Mucosa of rectum (tissue), 2 donors: ENCODE data around the gene BCL10.

Experiments
- H3K27ac ChIP-seq, 2 donors: one replicate each; pipeline ENCODE4 v1.7.0; 2013; ENCODE audit warnings: inconsistent platforms in 2 of 2, low read depth in 2 of 2, low read length in 2 of 2
- H3K27me3 ChIP-seq, 2 donors: one replicate each; pipeline ENCODE4 v1.7.0; 2013; ENCODE audit warnings: low read length in 2 of 2; ENCODE audit not compliant: control insufficient read depth in 2 of 2, insufficient read depth in 2 of 2
- H3K36me3 ChIP-seq, 2 donors: one replicate each; pipeline ENCODE4 v1.7.0; 2013; ENCODE audit warnings: low read length in 2 of 2; ENCODE audit not compliant: control insufficient read depth in 2 of 2, insufficient read depth in 2 of 2
- H3K4me1 ChIP-seq, 2 donors: one replicate each; pipeline ENCODE4 v1.7.0; 2013; ENCODE audit warnings: low read length in 2 of 2, mild to moderate bottlenecking in 1 of 2; ENCODE audit not compliant: control insufficient read depth in 2 of 2, insufficient read depth in 2 of 2
- H3K4me3 ChIP-seq, 2 donors: one replicate each; pipeline ENCODE4 v1.7.0; 2013; ENCODE audit warnings: low read length in 2 of 2
- H3K9ac ChIP-seq, 2 donors: one replicate each; pipeline ENCODE4 v1.7.0; 2013; ENCODE audit warnings: low read length in 2 of 2, low read depth in 1 of 2, mild to moderate bottlenecking in 1 of 2
- H3K9me3 ChIP-seq, 2 donors: one replicate each; pipeline ENCODE4 v1.7.0; 2013; ENCODE audit warnings: low read length in 2 of 2; ENCODE audit not compliant: control insufficient read depth in 2 of 2
- donor health status: healthy.
- donor health status: Normal muscosa, but diverticular disease.

BCL10 gene

GRCh38 chr1:85316321-85316720 is 39.9 kb upstream of the BCL10 start:
- Histone ChIP-seq H3K9ac (no peak overlapping the region), H3K4me3 (no peak overlapping the region), H3K36me3 (peaks cover 0 to 3% of the 10 kb centered on the region in 2 donors), H3K9me3 (no peaks in the 10 kb centered on the region), H3K4me1 (peaks cover 0 to 3% of the 10 kb centered on the region in 2 donors), H3K27ac (no peak overlapping the region), H3K27me3 (no peaks in the 10 kb centered on the region)

- Histone ChIP-seq H3K9ac (no peak overlapping the region), H3K36me3 (peaks cover 0 to 3% of the 10 kb centered on the region in 2 donors), H3K4me1 (peaks cover 0 to 3% of the 10 kb centered on the region in 2 donors), H3K27ac (no peak overlapping the region), H3K9me3 (no peaks in the 10 kb centered on the region), H3K27me3 (no peaks in the 10 kb centered on the region), H3K4me3 (no peak overlapping the region)
Observed at GRCh38 chr1:85315789-85316188, 39.4 kb upstream of the BCL10 start.

- Histone ChIP-seq H3K27ac (no peak overlapping the region), H3K9ac (no peak overlapping the region), H3K36me3 (no peaks in the 10 kb centered on the region), H3K4me3 (no peak overlapping the region), H3K27me3 (no peaks in the 10 kb centered on the region), H3K4me1 (peaks cover 0 to 3% of the 10 kb centered on the region in 2 donors), H3K9me3 (no peaks in the 10 kb centered on the region)
Observed at GRCh38 chr1:85314726-85315125, 38.3 kb upstream of the BCL10 start.

- H3K9ac ChIP-seq: no peak overlapping the region
- H3K4me1 ChIP-seq: peaks cover 0 to 3% of the 10 kb centered on the region in 2 donors
- no peaks in the 10 kb centered on the region for H3K36me3 ChIP-seq
- H3K27me3 ChIP-seq: no peaks in the 10 kb centered on the region
- no peak overlapping the region for H3K4me3 ChIP-seq
- H3K9me3 ChIP-seq: no peaks in the 10 kb centered on the region
- peak overlapping the region in 1 of 2 donors; percentile 4 for H3K27ac ChIP-seq
Observed at GRCh38 chr1:85313888-85314696, 37.7 kb upstream of the BCL10 start.

- Histone ChIP-seq H3K27ac (no peak overlapping the region), H3K4me1 (peaks cover 3 to 5% of the 10 kb centered on the region in 2 donors), H3K27me3 (no peaks in the 10 kb centered on the region), H3K9ac (no peak overlapping the region), H3K36me3 (no peaks in the 10 kb centered on the region), H3K9me3 (no peaks in the 10 kb centered on the region), H3K4me3 (no peak overlapping the region)
Observed at GRCh38 chr1:85311818-85312217, 35.4 kb upstream of the BCL10 start.

- Histone ChIP-seq H3K27ac (no peak overlapping the region), H3K9me3 (no peaks in the 10 kb centered on the region), H3K9ac (no peak overlapping the region), H3K4me3 (no peak overlapping the region), H3K36me3 (no peaks in the 10 kb centered on the region), H3K27me3 (no peaks in the 10 kb centered on the region), H3K4me1 (peaks cover 0 to 5% of the 10 kb centered on the region in 2 donors)
Observed at GRCh38 chr1:85308833-85309350, 32.5 kb upstream of the BCL10 start.

GRCh38 chr1:85307987-85308832 is 31.8 kb upstream of the BCL10 start:
- no peaks in the 10 kb centered on the region for H3K27me3 ChIP-seq
- H3K9me3 ChIP-seq: no peaks in the 10 kb centered on the region
- H3K27ac ChIP-seq: no peak overlapping the region
- peak overlapping the region in 1 of 2 donors; percentile 57 for H3K4me3 ChIP-seq
- no peaks in the 10 kb centered on the region for H3K36me3 ChIP-seq
- no peak overlapping the region for H3K9ac ChIP-seq
- H3K4me1 ChIP-seq: peaks cover 0 to 5% of the 10 kb centered on the region in 2 donors

GRCh38 chr1:85306236-85306635 is 29.8 kb upstream of the BCL10 start:
- Histone ChIP-seq H3K9ac (no peak overlapping the region), H3K27me3 (no peaks in the 10 kb centered on the region), H3K4me1 (peaks cover 0 to 5% of the 10 kb centered on the region in 2 donors), H3K27ac (no peak overlapping the region), H3K36me3 (no peaks in the 10 kb centered on the region), H3K9me3 (no peaks in the 10 kb centered on the region), H3K4me3 (no peak overlapping the region)

GRCh38 chr1:85303440-85304162 is 27.2 kb upstream of the BCL10 start:
- peaks cover 0 to 4% of the 10 kb centered on the region in 2 donors for H3K4me1 ChIP-seq
- no peaks in the 10 kb centered on the region for H3K27me3 ChIP-seq
- H3K9me3 ChIP-seq: no peaks in the 10 kb centered on the region
- no peak overlapping the region for H3K9ac ChIP-seq
- no peak overlapping the region for H3K4me3 ChIP-seq
- H3K36me3 ChIP-seq: no peaks in the 10 kb centered on the region
- H3K27ac ChIP-seq: no peak overlapping the region
